B cell (primary cell): ENCODE data around the gene FOSB.

Source experiments
- EZH2 ChIP-seq: IDR thresholded peaks from 2 replicates; pipeline ENCODE4 v1.6.1; 2012; ENCODE audit warnings: borderline replicate concordance, low read depth, mild to moderate bottlenecking, moderate library complexity, low read length; ENCODE audit not compliant: insufficient read depth, poor library complexity, severe bottlenecking
- TF ChIP-seq, protein P1 (sequence below): fragments of 200-600 bp; IDR thresholded peaks from one replicate; pipeline ENCODE4 v1.8.0; 2022; ENCODE audit warnings: antibody characterized with exemption, mild to moderate bottlenecking

DNA sequence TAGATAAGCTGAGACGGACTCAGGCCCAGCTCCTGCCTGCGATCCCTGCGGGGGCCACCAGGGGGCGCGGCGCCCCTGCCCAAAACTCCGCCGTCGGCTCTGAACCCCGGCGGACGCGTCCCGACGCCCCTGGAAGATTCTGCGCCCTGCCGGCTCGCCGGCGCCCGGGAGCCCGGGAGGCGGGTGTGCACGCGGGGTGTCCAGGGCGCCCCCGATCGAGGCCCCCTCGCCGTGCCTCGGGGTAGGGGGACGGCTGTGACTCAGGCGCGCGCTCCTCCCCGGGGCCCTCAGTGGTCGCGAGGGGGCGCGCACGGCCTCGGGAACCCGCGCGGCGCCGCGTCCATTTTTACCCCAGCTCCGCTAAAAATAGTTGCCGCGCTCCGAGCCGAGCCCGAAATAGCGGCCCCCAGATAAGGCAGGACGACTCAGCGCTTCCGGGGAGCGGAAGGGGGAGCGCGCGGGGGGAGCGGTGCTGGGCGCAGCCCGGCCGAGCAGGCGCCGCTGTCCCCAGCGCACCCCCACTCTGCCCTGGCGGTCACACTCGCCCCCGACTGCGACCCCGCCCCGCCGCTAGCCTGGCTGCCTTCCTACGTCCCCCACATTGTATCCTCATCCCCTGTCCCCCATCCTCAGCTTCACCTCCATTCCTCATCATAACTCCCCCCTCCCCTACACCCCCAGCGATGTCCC, 28.1 kb upstream of the FOSB start:
- TF ChIP-seq, protein P1, sequence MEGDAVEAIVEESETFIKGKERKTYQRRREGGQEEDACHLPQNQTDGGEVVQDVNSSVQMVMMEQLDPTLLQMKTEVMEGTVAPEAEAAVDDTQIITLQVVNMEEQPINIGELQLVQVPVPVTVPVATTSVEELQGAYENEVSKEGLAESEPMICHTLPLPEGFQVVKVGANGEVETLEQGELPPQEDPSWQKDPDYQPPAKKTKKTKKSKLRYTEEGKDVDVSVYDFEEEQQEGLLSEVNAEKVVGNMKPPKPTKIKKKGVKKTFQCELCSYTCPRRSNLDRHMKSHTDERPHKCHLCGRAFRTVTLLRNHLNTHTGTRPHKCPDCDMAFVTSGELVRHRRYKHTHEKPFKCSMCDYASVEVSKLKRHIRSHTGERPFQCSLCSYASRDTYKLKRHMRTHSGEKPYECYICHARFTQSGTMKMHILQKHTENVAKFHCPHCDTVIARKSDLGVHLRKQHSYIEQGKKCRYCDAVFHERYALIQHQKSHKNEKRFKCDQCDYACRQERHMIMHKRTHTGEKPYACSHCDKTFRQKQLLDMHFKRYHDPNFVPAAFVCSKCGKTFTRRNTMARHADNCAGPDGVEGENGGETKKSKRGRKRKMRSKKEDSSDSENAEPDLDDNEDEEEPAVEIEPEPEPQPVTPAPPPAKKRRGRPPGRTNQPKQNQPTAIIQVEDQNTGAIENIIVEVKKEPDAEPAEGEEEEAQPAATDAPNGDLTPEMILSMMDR, result peak; percentile 100
- TF ChIP-seq EZH2, result no peak
